Measurements from ENCODE around the gene ANKIB1.

The ANKIB1 gene

DNA sequence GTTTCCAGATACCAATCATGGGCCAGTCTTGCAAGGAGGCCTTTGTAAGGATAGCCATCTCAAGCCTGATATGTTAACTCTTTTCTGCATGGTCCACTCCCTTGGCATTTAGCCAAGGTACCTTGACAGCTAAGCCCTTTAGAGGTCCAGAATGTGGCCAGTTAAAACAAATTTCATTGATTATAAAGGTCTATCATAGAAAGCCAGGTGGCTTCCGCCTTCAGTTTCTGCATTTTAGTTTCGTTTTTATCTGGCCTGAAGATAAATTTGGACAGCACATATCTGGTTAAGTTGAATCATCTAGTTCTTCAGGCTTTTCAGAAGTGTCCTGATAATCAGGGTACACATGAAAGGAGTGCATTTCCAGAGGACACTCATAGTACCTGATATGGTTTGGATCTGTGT lies 30.7 kb downstream of the ANKIB1 start:
- Histone ChIP-seq H3K4me3 (ENCODE audit: insufficient read depth in 1 of 2, low read depth in 1 of 2, low read length in 2 of 2) (no peak overlapping the region), H3K27me3 (ENCODE audit: control insufficient read depth in 1 of 2, insufficient read depth in 1 of 2, low read length in 2 of 2) (no peaks in the 10 kb centered on the region), H3K4ac (ENCODE audit: low read depth in 1 of 2, low read length in 2 of 2) (no peak overlapping the region), H3K18ac (ENCODE audit: low read depth in 1 of 2, low read length in 2 of 2) (no peak overlapping the region), H2BK5ac (ENCODE audit: low read depth, low read length, poor library complexity, severe bottlenecking) (no peak overlapping the region), H3K4me1 (ENCODE audit: control insufficient read depth, insufficient read depth, low read depth, low read length) (no peaks in the 10 kb centered on the region), H3K9me3 (ENCODE audit: control insufficient read depth, low read length) (no peaks in the 10 kb centered on the region), H2BK15ac (ENCODE audit: low read depth, poor library complexity, severe bottlenecking) (no peak overlapping the region), H3K79me1 (replicated peaks; ENCODE audit: low read length, poor library complexity, severe bottlenecking) (peaks cover 31% of the 10 kb centered on the region), H2AFZ (ENCODE audit: low read depth, low read length) (no peak overlapping the region), H3K23ac (ENCODE audit: low read length in 2 of 2) (no peak overlapping the region), H4K91ac (ENCODE audit: low read length) (no peak overlapping the region), H2BK12ac (ENCODE audit: low read length in 2 of 2) (no peak overlapping the region), H3K36me3 (ENCODE audit: control insufficient read depth in 1 of 2, insufficient read depth in 2 of 2, low read depth in 1 of 2, low read length in 2 of 2) (peaks cover 0 to 3% of the 10 kb centered on the region in 2 experiments), H3K14ac (ENCODE audit: low read length in 2 of 2) (no peak overlapping the region), H3K9ac (ENCODE audit: low read length) (no peak overlapping the region), H3K4me2 (ENCODE audit: low read length, poor library complexity, severe bottlenecking) (no peak overlapping the region), H2BK120ac (ENCODE audit: low read depth, low read length) (no peak overlapping the region), H4K8ac (ENCODE audit: low read length) (no peak overlapping the region), H2AK5ac (ENCODE audit: low read length, severe bottlenecking) (no peak overlapping the region), H3K27ac (ENCODE audit: low read length, poor library complexity, severe bottlenecking) (no peak overlapping the region)
- WGBS, result 98% methylated on average over 2 of the region's 2 CpGs
- no peak for DNase-seq

DNA sequence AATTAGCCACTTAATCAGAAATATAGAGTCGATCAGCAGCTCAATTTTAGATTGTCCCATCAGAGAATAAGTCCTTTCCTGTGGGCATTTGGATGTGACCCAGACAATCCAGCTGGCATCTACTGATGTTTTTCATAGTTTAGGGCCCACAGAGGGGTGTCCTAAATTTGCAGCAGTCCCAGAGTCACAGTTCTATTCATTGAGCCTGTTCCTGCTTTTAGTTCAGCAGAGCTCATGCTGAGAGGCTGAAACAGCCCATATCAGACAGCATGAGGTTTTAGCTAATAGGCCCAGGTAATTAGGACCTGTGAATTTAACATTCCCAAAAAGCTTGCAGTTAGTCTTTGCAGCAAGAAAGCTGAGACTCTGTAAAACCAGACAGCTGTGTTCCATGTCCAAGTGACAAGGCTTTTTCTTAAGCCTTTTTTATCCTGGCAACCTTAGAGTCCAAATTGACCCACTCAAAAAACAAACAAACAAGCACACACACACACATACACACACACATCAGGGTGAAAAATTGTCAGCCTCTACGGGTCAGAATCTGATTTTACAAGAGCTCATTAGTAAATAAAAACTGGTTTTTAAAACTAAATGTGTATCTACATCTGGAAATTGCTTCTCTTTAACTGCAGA lies 33.7 kb downstream of the ANKIB1 start:
- no peak overlapping the region for H3K14ac ChIP-seq (ENCODE audit: low read length in 2 of 2)
- 97% methylated on average over 1 of the region's 2 CpGs for WGBS
- H4K8ac ChIP-seq (ENCODE audit: low read length), result no peak overlapping the region
- H3K18ac ChIP-seq (ENCODE audit: low read depth in 1 of 2, low read length in 2 of 2), result no peak overlapping the region
- no peak overlapping the region for H3K4me3 ChIP-seq (ENCODE audit: insufficient read depth in 1 of 2, low read depth in 1 of 2, low read length in 2 of 2)
- DNase-seq, result no peak
- H3K79me1 ChIP-seq (replicated peaks; ENCODE audit: low read length, poor library complexity, severe bottlenecking), result peaks cover 39% of the 10 kb centered on the region
- no peak overlapping the region for H3K9ac ChIP-seq (ENCODE audit: low read length)
- H3K23ac ChIP-seq (ENCODE audit: low read length in 2 of 2), result no peak overlapping the region
- H2BK120ac ChIP-seq (ENCODE audit: low read depth, low read length), result no peak overlapping the region
- no peaks in the 10 kb centered on the region for H3K4me1 ChIP-seq (ENCODE audit: control insufficient read depth, insufficient read depth, low read depth, low read length)
- H3K27ac ChIP-seq (ENCODE audit: low read length, poor library complexity, severe bottlenecking), result no peak overlapping the region
- H2BK15ac ChIP-seq (ENCODE audit: low read depth, poor library complexity, severe bottlenecking), result no peak overlapping the region
- H2AK5ac ChIP-seq (ENCODE audit: low read length, severe bottlenecking), result no peak overlapping the region
- no peaks in the 10 kb centered on the region for H3K27me3 ChIP-seq (ENCODE audit: control insufficient read depth in 1 of 2, insufficient read depth in 1 of 2, low read length in 2 of 2)
- peaks cover 0 to 3% of the 10 kb centered on the region in 2 experiments for H3K36me3 ChIP-seq (ENCODE audit: control insufficient read depth in 1 of 2, insufficient read depth in 2 of 2, low read depth in 1 of 2, low read length in 2 of 2)
- H3K9me3 ChIP-seq (ENCODE audit: control insufficient read depth, low read length), result no peaks in the 10 kb centered on the region
- H4K91ac ChIP-seq (ENCODE audit: low read length), result no peak overlapping the region
- no peak overlapping the region for H2BK5ac ChIP-seq (ENCODE audit: low read depth, low read length, poor library complexity, severe bottlenecking)
- no peak overlapping the region for H2BK12ac ChIP-seq (ENCODE audit: low read length in 2 of 2)
- H2AFZ ChIP-seq (ENCODE audit: low read depth, low read length), result no peak overlapping the region
- no peak overlapping the region for H3K4me2 ChIP-seq (ENCODE audit: low read length, poor library complexity, severe bottlenecking)
- H3K4ac ChIP-seq (ENCODE audit: low read depth in 1 of 2, low read length in 2 of 2), result no peak overlapping the region

DNA sequence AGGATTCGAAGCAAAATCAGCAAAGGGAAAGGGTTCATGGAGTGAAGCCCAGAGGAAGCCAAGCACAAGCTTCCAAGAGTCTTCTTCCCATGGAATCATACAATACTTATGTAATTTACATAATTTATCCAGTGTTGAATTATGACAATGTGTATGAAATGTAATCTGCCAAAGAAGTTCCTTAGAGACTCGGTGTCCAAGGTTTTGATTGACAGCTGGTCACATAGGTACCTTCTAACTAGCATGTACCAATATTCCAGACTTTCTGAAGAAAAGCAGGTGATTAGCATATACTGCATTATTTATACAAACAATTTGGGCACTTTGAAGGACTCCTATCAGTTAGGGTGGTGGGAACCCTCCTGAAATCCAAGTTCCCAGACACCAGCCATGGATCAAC lies 35.3 kb downstream of the ANKIB1 start:
- Histone ChIP-seq H3K36me3 (ENCODE audit: control insufficient read depth in 1 of 2, insufficient read depth in 2 of 2, low read depth in 1 of 2, low read length in 2 of 2) (peaks cover 0 to 3% of the 10 kb centered on the region in 2 experiments), H3K79me1 (replicated peaks; ENCODE audit: low read length, poor library complexity, severe bottlenecking) (peaks cover 34% of the 10 kb centered on the region), H3K18ac (ENCODE audit: low read depth in 1 of 2, low read length in 2 of 2) (no peak overlapping the region), H3K4me1 (ENCODE audit: control insufficient read depth, insufficient read depth, low read depth, low read length) (no peaks in the 10 kb centered on the region), H2BK15ac (ENCODE audit: low read depth, poor library complexity, severe bottlenecking) (no peak overlapping the region), H3K9me3 (ENCODE audit: control insufficient read depth, low read length) (no peaks in the 10 kb centered on the region), H4K8ac (ENCODE audit: low read length) (no peak overlapping the region), H3K27me3 (ENCODE audit: control insufficient read depth in 1 of 2, insufficient read depth in 1 of 2, low read length in 2 of 2) (no peaks in the 10 kb centered on the region), H3K23ac (ENCODE audit: low read length in 2 of 2) (no peak overlapping the region), H4K91ac (ENCODE audit: low read length) (no peak overlapping the region), H2AFZ (ENCODE audit: low read depth, low read length) (no peak overlapping the region), H3K9ac (ENCODE audit: low read length) (no peak overlapping the region), H2BK12ac (ENCODE audit: low read length in 2 of 2) (no peak overlapping the region), H3K4me2 (ENCODE audit: low read length, poor library complexity, severe bottlenecking) (no peak overlapping the region), H2AK5ac (ENCODE audit: low read length, severe bottlenecking) (no peak overlapping the region), H2BK5ac (ENCODE audit: low read depth, low read length, poor library complexity, severe bottlenecking) (no peak overlapping the region), H3K14ac (ENCODE audit: low read length in 2 of 2) (no peak overlapping the region), H3K27ac (ENCODE audit: low read length, poor library complexity, severe bottlenecking) (no peak overlapping the region), H3K4ac (ENCODE audit: low read depth in 1 of 2, low read length in 2 of 2) (no peak overlapping the region), H2BK120ac (ENCODE audit: low read depth, low read length) (no peak overlapping the region), H3K4me3 (ENCODE audit: insufficient read depth in 1 of 2, low read depth in 1 of 2, low read length in 2 of 2) (no peak overlapping the region)
- DNase-seq, result no peak
- no CpG with 5 or more reads among the region's 2 CpGs for WGBS

DNA sequence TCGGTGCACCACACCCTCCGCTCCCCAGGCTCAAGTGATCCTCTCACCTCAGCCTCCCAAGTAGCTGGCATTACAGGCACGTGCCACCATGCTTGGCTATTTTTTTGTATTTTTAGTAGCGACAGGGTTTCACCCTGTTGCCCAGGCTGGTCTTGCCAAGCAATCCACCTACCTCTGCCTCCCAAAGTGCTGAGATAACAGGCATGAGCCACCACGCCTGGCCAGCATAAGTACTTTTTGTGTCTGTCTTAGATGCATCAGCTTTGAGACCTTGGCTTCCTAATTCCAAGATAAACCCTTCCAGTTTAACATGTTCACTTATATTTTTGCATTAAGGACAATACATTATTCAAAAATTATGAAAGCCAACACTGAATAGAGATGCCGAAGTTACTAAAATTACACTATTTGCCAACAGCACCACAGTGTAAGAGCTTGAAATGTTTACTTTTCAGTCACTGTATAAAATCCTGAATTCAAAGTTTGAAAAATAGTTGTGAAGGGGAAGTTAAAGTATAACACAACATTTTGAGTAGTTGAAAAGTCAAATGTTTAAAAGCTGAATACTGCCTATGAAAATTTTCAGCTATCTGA lies 36.5 kb downstream of the ANKIB1 start:
- H3K4me2 ChIP-seq (ENCODE audit: low read length, poor library complexity, severe bottlenecking), result no peak overlapping the region
- H4K91ac ChIP-seq (ENCODE audit: low read length), result peak overlapping the region; percentile 39
- H2BK15ac ChIP-seq (ENCODE audit: low read depth, poor library complexity, severe bottlenecking), result no peak overlapping the region
- no peak for DNase-seq
- H4K8ac ChIP-seq (ENCODE audit: low read length), result no peak overlapping the region
- H3K4ac ChIP-seq (ENCODE audit: low read depth in 1 of 2, low read length in 2 of 2), result no peak overlapping the region
- H3K27ac ChIP-seq (ENCODE audit: low read length, poor library complexity, severe bottlenecking), result no peak overlapping the region
- 97% methylated on average over 5 of the region's 6 CpGs for WGBS
- H3K14ac ChIP-seq (ENCODE audit: low read length in 2 of 2), result no peak overlapping the region
- H2BK12ac ChIP-seq (ENCODE audit: low read length in 2 of 2), result no peak overlapping the region
- no peaks in the 10 kb centered on the region for H3K27me3 ChIP-seq (ENCODE audit: control insufficient read depth in 1 of 2, insufficient read depth in 1 of 2, low read length in 2 of 2)
- H3K18ac ChIP-seq (ENCODE audit: low read depth in 1 of 2, low read length in 2 of 2), result no peak overlapping the region
- H2BK5ac ChIP-seq (ENCODE audit: low read depth, low read length, poor library complexity, severe bottlenecking), result no peak overlapping the region
- peaks cover 27% of the 10 kb centered on the region for H3K79me1 ChIP-seq (replicated peaks; ENCODE audit: low read length, poor library complexity, severe bottlenecking)
- no peak overlapping the region for H2BK120ac ChIP-seq (ENCODE audit: low read depth, low read length)
- H2AFZ ChIP-seq (ENCODE audit: low read depth, low read length), result no peak overlapping the region
- no peak overlapping the region for H3K23ac ChIP-seq (ENCODE audit: low read length in 2 of 2)
- no peak overlapping the region for H3K4me3 ChIP-seq (ENCODE audit: insufficient read depth in 1 of 2, low read depth in 1 of 2, low read length in 2 of 2)
- no peaks in the 10 kb centered on the region for H3K4me1 ChIP-seq (ENCODE audit: control insufficient read depth, insufficient read depth, low read depth, low read length)
- no peak overlapping the region for H2AK5ac ChIP-seq (ENCODE audit: low read length, severe bottlenecking)
- no peaks in the 10 kb centered on the region for H3K9me3 ChIP-seq (ENCODE audit: control insufficient read depth, low read length)
- peaks cover 0 to 3% of the 10 kb centered on the region in 2 experiments for H3K36me3 ChIP-seq (ENCODE audit: control insufficient read depth in 1 of 2, insufficient read depth in 2 of 2, low read depth in 1 of 2, low read length in 2 of 2)
- no peak overlapping the region for H3K9ac ChIP-seq (ENCODE audit: low read length)
